Esophagus (tissue), 2 donors: ENCODE measurements around the gene SHROOM2. TPM values are rescaled to one million over a fixed set of nuclear protein-coding genes. Genes with fewer than 3 reads are reported as not detected.

Source experiments
- H3K27ac ChIP-seq, 2 donors: one replicate each; pipeline ENCODE4 v1.5.1; 2013; ENCODE audit warnings: low read depth in 2 of 2, mild to moderate bottlenecking in 2 of 2, inconsistent platforms in 1 of 2, low read length in 1 of 2, moderate library complexity in 1 of 2
- H3K27me3 ChIP-seq, 2 donors: one replicate each; pipeline ENCODE4 v1.6.1; 2013; ENCODE audit warnings: low read length in 2 of 2, control low read depth in 1 of 2, mild to moderate bottlenecking in 1 of 2; ENCODE audit not compliant: insufficient read depth in 2 of 2, control insufficient read depth in 1 of 2
- H3K36me3 ChIP-seq, 2 donors: one replicate each; pipeline ENCODE4 v1.6.1; 2013; ENCODE audit warnings: low read length in 1 of 2; ENCODE audit not compliant: control insufficient read depth in 2 of 2, insufficient read depth in 2 of 2
- H3K4me1 ChIP-seq, 2 donors: one replicate each; pipeline ENCODE4 v1.6.1; 2013; ENCODE audit warnings: low read length in 1 of 2; ENCODE audit not compliant: control insufficient read depth in 2 of 2, insufficient read depth in 2 of 2
- H3K4me3 ChIP-seq, 2 donors: one replicate each; pipeline ENCODE4 v1.5.1; 2013; ENCODE audit warnings: low read length in 2 of 2, mild to moderate bottlenecking in 2 of 2, low read depth in 1 of 2, moderate library complexity in 1 of 2
- H3K9me3 ChIP-seq, 2 donors: one replicate each; pipeline ENCODE4 v1.6.1; 2013; ENCODE audit warnings: mild to moderate bottlenecking in 2 of 2, low read depth in 1 of 2, low read length in 1 of 2, moderate library complexity in 1 of 2; ENCODE audit not compliant: control insufficient read depth in 2 of 2, insufficient read depth in 1 of 2
- WGBS, 2 donors: extraction: QIAGEN DNeasy Blood & Tissue Kit; methylation state at CpG; one replicate each; pipeline ENCODE4 v1.1.7; 2013; 5-methylcytosine and 5-hydroxymethylcytosine counted together
- polyA plus RNA-seq, 2 donors: library from polyadenylated mRNA; stranded (reverse); fragments of 200-250 nt; gene quantifications; one replicate each; pipeline ENCODE4 v1.2.3, GENCODE V29; 2013
- donor health status: healthy with polysubstance abuse.
- donor health status: Bipolar disorder and iron deficiency.

Gene SHROOM2
- polyA plus RNA-seq, 2 donors = 3.3 to 3.8 TPM

- Histone ChIP-seq H3K36me3 (no peaks in the 10 kb centered on the region), H3K27me3 (no peaks in the 10 kb centered on the region), H3K27ac (no peak overlapping the region), H3K9me3 (no peaks in the 10 kb centered on the region), H3K4me3 (no peak overlapping the region), H3K4me1 (no peaks in the 10 kb centered on the region)
- 77 to 90% methylated on average over 3 of the region's 3 CpGs for WGBS, 2 donors
Observed at GRCh38 chrX:9977635-9978034, 191.4 kb downstream of the SHROOM2 start.

DNA sequence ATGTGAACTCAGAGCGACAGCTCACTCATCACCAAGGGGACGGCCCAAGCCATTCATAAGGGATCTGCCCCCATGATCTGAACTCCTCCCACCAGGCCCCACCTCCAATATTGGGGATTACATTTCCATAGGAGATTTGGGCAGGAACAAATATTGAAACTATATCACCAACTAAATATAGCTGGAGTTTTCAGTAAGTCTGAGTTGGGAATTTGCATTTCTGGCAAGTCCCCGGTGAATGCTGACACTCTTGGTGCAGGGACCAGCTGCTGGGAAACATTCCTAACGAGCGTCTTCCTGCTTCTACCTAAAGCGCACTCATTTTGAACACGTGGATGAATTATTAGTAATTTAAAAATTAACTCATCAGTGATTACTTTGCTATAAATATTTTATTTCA lies 194.2 kb downstream of the SHROOM2 start:
- 78 to 85% methylated on average over 7 of the region's 7 CpGs for WGBS, 2 donors
- Histone ChIP-seq H3K36me3 (no peaks in the 10 kb centered on the region), H3K9me3 (no peaks in the 10 kb centered on the region), H3K27ac (no peak overlapping the region), H3K4me1 (no peaks in the 10 kb centered on the region), H3K4me3 (no peak overlapping the region), H3K27me3 (no peaks in the 10 kb centered on the region)

GRCh38 chrX:9980927-9981326 lies 194.7 kb downstream of the SHROOM2 start:
- Histone ChIP-seq H3K4me1 (no peaks in the 10 kb centered on the region), H3K27ac (no peak overlapping the region)
- 79 to 85% methylated on average over 5 of the region's 5 CpGs for WGBS, 2 donors

DNA sequence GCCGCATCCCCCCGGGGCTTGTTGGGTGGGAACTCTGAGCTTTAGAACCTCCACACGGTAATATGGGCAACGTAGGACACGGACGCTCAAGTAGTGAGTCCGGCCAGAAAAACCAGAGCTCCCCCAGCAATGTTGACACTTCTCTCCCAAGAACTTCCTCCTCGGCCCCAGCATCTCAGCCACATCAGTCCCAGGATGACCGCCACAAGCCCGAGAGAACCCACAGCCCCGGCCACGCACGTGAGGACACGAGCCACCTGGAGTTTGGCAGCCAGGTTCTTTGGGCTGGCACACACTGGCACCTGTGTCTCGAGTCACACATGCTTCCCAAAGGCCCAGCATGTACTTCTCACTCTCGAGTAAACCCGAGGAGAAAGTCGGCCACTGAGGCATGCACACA lies 197.2 kb downstream of the SHROOM2 start:
- Histone ChIP-seq H3K27me3 (no peaks in the 10 kb centered on the region), H3K4me3 (no peak overlapping the region), H3K4me1 (no peaks in the 10 kb centered on the region), H3K9me3 (no peaks in the 10 kb centered on the region), H3K27ac (no peak overlapping the region), H3K36me3 (no peaks in the 10 kb centered on the region)
- WGBS, 2 donors = 88 to 90% methylated on average over 18 of the region's 18 CpGs

More at GRCh38 chrX:9980927-9981326, 194.7 kb downstream of the SHROOM2 start:
- no peak overlapping the region for H3K4me3 ChIP-seq
- no peaks in the 10 kb centered on the region for H3K27me3 ChIP-seq
- no peaks in the 10 kb centered on the region for H3K9me3 ChIP-seq
- H3K36me3 ChIP-seq = no peaks in the 10 kb centered on the region

- H3K9me3 ChIP-seq = no peaks in the 10 kb centered on the region
- no peak overlapping the region for H3K27ac ChIP-seq
- 93 to 94% methylated on average over 11 of the region's 11 CpGs for WGBS, 2 donors
- H3K36me3 ChIP-seq = no peaks in the 10 kb centered on the region
- no peak overlapping the region for H3K4me3 ChIP-seq
- H3K27me3 ChIP-seq = no peaks in the 10 kb centered on the region
- H3K4me1 ChIP-seq = no peaks in the 10 kb centered on the region
Observed at GRCh38 chrX:9983846-9984245, 197.6 kb downstream of the SHROOM2 start.

DNA sequence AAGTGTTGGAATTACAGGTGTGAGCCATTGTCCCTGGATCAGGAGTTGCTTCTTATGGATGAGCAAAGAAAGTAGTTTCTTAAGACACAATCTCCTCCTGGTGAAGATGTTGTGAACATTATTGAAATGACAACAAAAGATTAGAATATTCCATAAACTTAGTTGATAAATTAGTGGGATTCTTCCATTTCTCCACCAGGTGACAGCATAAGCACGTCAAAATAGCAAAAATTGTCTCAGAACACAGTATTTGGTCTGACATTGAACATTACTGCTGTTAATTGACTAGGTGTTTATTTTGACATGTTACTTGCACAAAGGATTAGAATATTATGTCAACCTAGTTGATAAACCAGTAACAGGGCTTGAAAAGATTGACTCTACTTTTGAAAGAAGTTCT lies 202.5 kb downstream of the SHROOM2 start:
- Histone ChIP-seq H3K4me1 (no peaks in the 10 kb centered on the region), H3K4me3 (no peak overlapping the region), H3K27me3 (no peaks in the 10 kb centered on the region), H3K9me3 (peaks cover 0 to 4% of the 10 kb centered on the region in 2 donors), H3K36me3 (no peaks in the 10 kb centered on the region), H3K27ac (no peak overlapping the region)
- 45 to 53% methylated on average over 1 of the region's 1 CpG for WGBS, 2 donors

DNA sequence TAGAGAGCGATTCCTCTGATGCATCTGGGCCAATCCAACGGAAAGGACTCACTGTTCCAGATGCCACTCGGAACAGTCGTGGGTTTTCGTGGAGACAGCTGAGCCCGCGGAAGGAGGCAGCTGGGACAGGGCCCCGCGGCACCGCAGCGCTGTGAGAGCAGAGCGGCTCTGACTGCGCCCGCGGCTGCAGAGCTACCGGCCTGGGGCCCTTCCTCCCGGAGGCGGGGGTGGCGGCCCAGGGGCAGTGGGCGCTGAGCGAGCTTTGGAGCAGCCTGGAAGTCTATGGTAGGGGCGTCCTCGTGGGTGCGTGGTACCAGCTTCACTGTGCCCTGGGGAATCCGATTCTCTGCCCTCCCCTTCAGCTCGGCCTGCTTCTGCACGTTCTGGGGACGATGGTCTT lies 205.8 kb downstream of the SHROOM2 start:
- 93 to 96% methylated on average over 22 to 28 of the region's 28 CpGs for WGBS, 2 donors
- no peaks in the 10 kb centered on the region for H3K27me3 ChIP-seq

GRCh38 chrX:9992724-9993123 lies 206.5 kb downstream of the SHROOM2 start:
- Histone ChIP-seq H3K36me3 (no peaks in the 10 kb centered on the region), H3K4me3 (no peak overlapping the region), H3K9me3 (peaks cover 0 to 4% of the 10 kb centered on the region in 2 donors), H3K27me3 (no peaks in the 10 kb centered on the region), H3K4me1 (no peaks in the 10 kb centered on the region), H3K27ac (no peak overlapping the region)
- 95% methylated on average over 15 to 18 of the region's 18 CpGs for WGBS, 2 donors

More for the DNA sequence above, 205.8 kb downstream of the SHROOM2 start:
- no peak overlapping the region for H3K27ac ChIP-seq
- peaks cover 0 to 4% of the 10 kb centered on the region in 2 donors for H3K9me3 ChIP-seq
- H3K4me3 ChIP-seq = no peak overlapping the region
- H3K4me1 ChIP-seq = no peaks in the 10 kb centered on the region
- no peaks in the 10 kb centered on the region for H3K36me3 ChIP-seq

- no peaks in the 10 kb centered on the region for H3K27me3 ChIP-seq
- no peaks in the 10 kb centered on the region for H3K4me1 ChIP-seq
- no peak overlapping the region for H3K27ac ChIP-seq
- 16 to 25% methylated on average over 18 of the region's 18 CpGs for WGBS, 2 donors
- no peak overlapping the region for H3K4me3 ChIP-seq
- H3K9me3 ChIP-seq = peaks cover 0 to 4% of the 10 kb centered on the region in 2 donors
- no peaks in the 10 kb centered on the region for H3K36me3 ChIP-seq
Observed at GRCh38 chrX:9995855-9996339, 209.7 kb downstream of the SHROOM2 start.

- Histone ChIP-seq H3K27ac (no peak overlapping the region), H3K27me3 (no peaks in the 10 kb centered on the region), H3K4me1 (no peaks in the 10 kb centered on the region), H3K9me3 (peaks cover 0 to 2% of the 10 kb centered on the region in 2 donors), H3K36me3 (no peaks in the 10 kb centered on the region), H3K4me3 (no peak overlapping the region)
- WGBS, 2 donors = 89 to 97% methylated on average over 9 of the region's 9 CpGs
Observed at GRCh38 chrX:9997041-9997440, 210.8 kb downstream of the SHROOM2 start.
